Right lobe of liver (tissue), 4 donors: Measurements from ENCODE around the gene OTOP3.

Experiments
- POLR2A ChIP-seq: fragments of 450-650 bp; IDR thresholded peaks from one replicate; pipeline ENCODE4 v1.6.1; 2017; ENCODE audit warnings: antibody characterized with exemption, mild to moderate bottlenecking
- TF ChIP-seq, protein P1 (sequence below), 4 donors: fragments of 200-600 bp in 3 of 4; fragments of 450-650 bp in 1 of 4; IDR thresholded peaks; one replicate each; pipeline versions ENCODE4 v1.5.1 to v1.8.0; 2016 to 2022; ENCODE audit warnings: antibody characterized with exemption in 4 of 4, mild to moderate bottlenecking in 2 of 4
- donor health status: DM: no; HTN: no; CAD: no.
- donor health status: DM: no; HTN: no; CAD: no.
- donor health status: DM: no; HTN: yes; CAD: no.

DNA sequence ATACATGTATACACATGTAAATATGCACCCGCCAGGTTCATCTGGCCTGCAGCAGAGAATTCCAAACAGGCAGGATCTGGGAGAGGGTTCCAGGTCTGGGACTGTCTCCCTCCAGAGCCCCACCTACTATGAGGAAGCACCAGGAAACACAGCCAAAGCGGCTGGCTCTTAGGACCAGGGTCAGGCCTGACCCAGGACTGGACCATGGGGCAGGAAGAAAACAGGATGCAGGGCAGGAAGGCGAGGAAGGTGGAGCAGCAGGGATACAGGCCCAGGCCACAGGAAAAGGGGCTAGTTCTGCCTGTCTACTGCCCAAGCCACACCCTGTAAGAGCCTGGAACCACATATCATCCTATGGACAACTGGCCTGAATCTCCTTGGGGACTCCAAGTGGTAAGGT lies 34.7 kb downstream of the OTOP3 start:
- TF ChIP-seq, protein P1, sequence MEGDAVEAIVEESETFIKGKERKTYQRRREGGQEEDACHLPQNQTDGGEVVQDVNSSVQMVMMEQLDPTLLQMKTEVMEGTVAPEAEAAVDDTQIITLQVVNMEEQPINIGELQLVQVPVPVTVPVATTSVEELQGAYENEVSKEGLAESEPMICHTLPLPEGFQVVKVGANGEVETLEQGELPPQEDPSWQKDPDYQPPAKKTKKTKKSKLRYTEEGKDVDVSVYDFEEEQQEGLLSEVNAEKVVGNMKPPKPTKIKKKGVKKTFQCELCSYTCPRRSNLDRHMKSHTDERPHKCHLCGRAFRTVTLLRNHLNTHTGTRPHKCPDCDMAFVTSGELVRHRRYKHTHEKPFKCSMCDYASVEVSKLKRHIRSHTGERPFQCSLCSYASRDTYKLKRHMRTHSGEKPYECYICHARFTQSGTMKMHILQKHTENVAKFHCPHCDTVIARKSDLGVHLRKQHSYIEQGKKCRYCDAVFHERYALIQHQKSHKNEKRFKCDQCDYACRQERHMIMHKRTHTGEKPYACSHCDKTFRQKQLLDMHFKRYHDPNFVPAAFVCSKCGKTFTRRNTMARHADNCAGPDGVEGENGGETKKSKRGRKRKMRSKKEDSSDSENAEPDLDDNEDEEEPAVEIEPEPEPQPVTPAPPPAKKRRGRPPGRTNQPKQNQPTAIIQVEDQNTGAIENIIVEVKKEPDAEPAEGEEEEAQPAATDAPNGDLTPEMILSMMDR (IDR thresholded peaks at IDR 0.05): no peak
- no peak for TF ChIP-seq POLR2A
